HepG2 (cell line): ENCODE measurements around the gene MBTPS2. TPM values are rescaled to one million over a fixed set of nuclear protein-coding genes. Genes with fewer than 3 reads are reported as not detected.

Source experiments
- ATF5 ChIP-seq: sonication (generic); formaldehyde crosslinking; IDR thresholded peaks from 2 replicates; pipeline ENCODE4 v1.4.0; 2020; ENCODE audit warnings: mild to moderate bottlenecking, low read depth, missing genetic modification reagents
- BCL6 ChIP-seq: IDR thresholded peaks from 2 replicates; pipeline ENCODE4 v1.6.1; 2016; ENCODE audit warnings: missing genetic modification reagents, missing compliant biosample characterization
- DRAP1 ChIP-seq: IDR thresholded peaks from 2 replicates; pipeline ENCODE4 v1.6.1; 2016; ENCODE audit warnings: missing genetic modification reagents, missing compliant biosample characterization
- HNF1A ChIP-seq, 2 experiments: sonication (generic) in 1 of 2; formaldehyde crosslinking in 1 of 2; IDR thresholded peaks; 2 replicates each; pipeline versions ENCODE4 v1.4.0 to v1.6.1; 2016 to 2020; ENCODE audit warnings: borderline replicate concordance in 1 of 2, low read depth in 1 of 2, mild to moderate bottlenecking in 1 of 2, missing genetic modification reagents in 1 of 2
- HOMEZ ChIP-seq: IDR thresholded peaks from 2 replicates; pipeline ENCODE4 v1.6.1; 2016; ENCODE audit warnings: low read depth
- LCORL ChIP-seq, 2 experiments: fragments of 450-650 bp in 1 of 2; sonication (generic) in 1 of 2; formaldehyde crosslinking in 1 of 2; IDR thresholded peaks; 2 replicates each; pipeline versions ENCODE4 v1.5.0 to v1.6.1; 2017 to 2020; ENCODE audit warnings: antibody characterized with exemption in 1 of 2, missing genetic modification reagents in 1 of 2
- MTF2 ChIP-seq: sonication (generic); formaldehyde crosslinking; IDR thresholded peaks from 2 replicates; pipeline ENCODE4 v1.5.0; 2020; ENCODE audit warnings: missing genetic modification reagents, borderline replicate concordance
- MXD1 ChIP-seq: sonication (generic); formaldehyde crosslinking; IDR thresholded peaks from 2 replicates; pipeline ENCODE4 v1.4.0; 2020; ENCODE audit warnings: mild to moderate bottlenecking, missing genetic modification reagents
- PPARG ChIP-seq: conservative IDR thresholded peaks from 2 replicates; pipeline ENCODE4 v1.6.1; 2016; ENCODE audit warnings: missing biosample characterization, missing genetic modification reagents
- RERE ChIP-seq: IDR thresholded peaks from 2 replicates; pipeline ENCODE4 v1.6.1; 2016; ENCODE audit warnings: low read depth, missing genetic modification reagents, missing compliant biosample characterization
- SMAD3 ChIP-seq: sonication (generic); formaldehyde crosslinking; IDR thresholded peaks from 2 replicates; pipeline ENCODE4 v1.4.0; 2020; ENCODE audit warnings: missing genetic modification reagents
- SRY ChIP-seq: sonication (generic); formaldehyde crosslinking; IDR thresholded peaks from 2 replicates; pipeline ENCODE4 v1.8.0; 2022; ENCODE audit warnings: mild to moderate bottlenecking, missing genetic modification reagents
- THAP11 ChIP-seq: IDR thresholded peaks from 2 replicates; pipeline ENCODE4 v1.6.1; 2016; ENCODE audit warnings: missing biosample characterization, missing genetic modification reagents
- ZNF333 ChIP-seq: sonication (generic); formaldehyde crosslinking; IDR thresholded peaks from 2 replicates; pipeline ENCODE4 v1.4.0; 2020; ENCODE audit warnings: mild to moderate bottlenecking, missing genetic modification reagents, borderline replicate concordance
- ZNF782 ChIP-seq: sonication (generic); formaldehyde crosslinking; IDR thresholded peaks from 2 replicates; pipeline ENCODE4 v1.4.0; 2020; ENCODE audit warnings: missing genetic modification reagents, mild to moderate bottlenecking, borderline replicate concordance
- ZNF883 ChIP-seq: sonication (generic); formaldehyde crosslinking; IDR thresholded peaks from 2 replicates; pipeline ENCODE4 v1.5.1; 2020; ENCODE audit warnings: mild to moderate bottlenecking, missing genetic modification reagents; ENCODE audit errors: not compliant biosample characterization
- polyA plus RNA-seq, 8 experiments: library from polyadenylated mRNA; depleted of rRNA in 3 of 8; stranded (reverse) in 7 of 8; unstranded in 1 of 8; fragments of >200 nt; fragmentation: Illumina TruSeq in 4 of 8; extraction: Trizol in 4 of 8; gene quantifications; 2 replicates each; pipeline versions ENCODE4 v1.2.1 to v1.2.3, GENCODE V29; 2011 to 2016; ENCODE audit warnings: low read depth in 4 of 8, missing spikeins in 1 of 8, mixed read lengths in 1 of 8; ENCODE audit not compliant: insufficient read depth in 1 of 8
- total RNA-seq, 5 experiments: library from RNA; depleted of rRNA; stranded (reverse); fragments of >200 nt; fragmentation: Illumina TruSeq; extraction: Trizol; gene quantifications; 2 replicates each; pipeline ENCODE4 v1.2.3, GENCODE V29; 2016; ENCODE audit warnings: low read depth in 1 of 5

MBTPS2 gene
- total and polyA plus RNA-seq, 2 of the 13 experiments (the other 11 are each of a cell fraction or from before 2014, with no cell fraction given) = 5.7 to 14.4 TPM

- TF ChIP-seq THAP11 (CRISPR knock-in tag) (peak; percentile 60; the same call in 1 of the 2 replicates), ZNF883 (CRISPR knock-in tag) (no peak), HNF1A (IDR thresholded peaks at IDR 0.05; ENCODE audit: low read depth) (peak; percentile 76), HNF1A (CRISPR knock-in tag; IDR thresholded peaks at IDR 0.05; ENCODE audit: borderline replicate concordance) (peak; percentile 78; the same call in 1 of the 2 replicates), DRAP1 (CRISPR knock-in tag) (no peak), RERE (CRISPR knock-in tag) (peak; percentile 59; the same call in 1 of the 2 replicates), MTF2 (CRISPR knock-in tag) (no peak), SRY (CRISPR knock-in tag) (no peak), PPARG (CRISPR knock-in tag) (peak; percentile 54; the same call in 1 of the 2 replicates), ZNF782 (no peak), SMAD3 (no peak), BCL6 (peak; percentile 77), LCORL (IDR thresholded peaks at IDR 0.05) (0 out of 2 replicates have a peak, but pooled peaks have one; percentile 11), LCORL (CRISPR knock-in tag; IDR thresholded peaks at IDR 0.05) (no peak), ATF5 (no peak), ZNF333 (CRISPR knock-in tag) (no peak), MXD1 (CRISPR knock-in tag) (no peak), HOMEZ (CRISPR knock-in tag) (0 out of 2 replicates have a peak, but pooled peaks have one; percentile 23)
Observed at GRCh38 chrX:21831496-21831895, 7.9 kb upstream of the MBTPS2 start (continued).
